Spleen (tissue), 7 donors: ENCODE results near the gene ANTXR2.

Experiments used
- POLR2AphosphoS5 ChIP-seq, 3 donors: sonication (generic); formaldehyde crosslinking; IDR thresholded peaks; one replicate each; pipeline ENCODE4 v1.5.1; 2017; ENCODE audit warnings: antibody characterized with exemption in 3 of 3
- TF ChIP-seq, protein P1 (sequence below), 11 experiments: fragments of 200-600 bp in 7 of 11; fragments of 450-650 bp in 4 of 11; sonication (generic) in 4 of 11; IDR thresholded peaks in 8 of 11; conservative IDR thresholded peaks in 3 of 11; 1 replicate in 7 of 11; 2 replicates in 4 of 11; pipeline versions ENCODE4 v1.4.0 to v1.8.0; 2016 to 2021; ENCODE audit warnings: antibody characterized with exemption in 11 of 11, inconsistent platforms in 4 of 11, mild to moderate bottlenecking in 1 of 11
- donor health status: DM: no; HTN: no; CAD: no; lungs with moderate emphysema.
- donor health status: DM: no; HTN: no; CAD: no.
- donor health status: DM: no; HTN: no; CAD: no.

DNA sequence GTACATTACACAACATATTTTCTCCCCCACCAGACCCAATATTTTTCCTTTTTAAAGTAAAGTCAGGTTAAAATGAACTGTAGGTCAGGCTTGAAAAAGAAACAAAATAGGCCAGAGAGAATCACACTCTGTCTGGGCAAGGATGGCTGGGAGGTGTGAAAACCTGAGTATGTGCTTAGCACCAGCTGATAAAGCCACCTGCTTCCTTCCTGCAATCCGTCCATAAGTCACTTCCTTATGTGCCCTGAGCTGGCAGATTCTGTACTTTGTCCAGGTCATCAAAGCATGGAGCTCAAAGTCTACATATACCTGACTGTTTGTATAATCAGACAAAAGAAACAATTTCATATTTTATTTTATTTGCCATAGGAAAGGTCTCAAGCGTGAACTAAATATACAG, 37.7 kb downstream of the ANTXR2 start:
- TF ChIP-seq, protein P1, sequence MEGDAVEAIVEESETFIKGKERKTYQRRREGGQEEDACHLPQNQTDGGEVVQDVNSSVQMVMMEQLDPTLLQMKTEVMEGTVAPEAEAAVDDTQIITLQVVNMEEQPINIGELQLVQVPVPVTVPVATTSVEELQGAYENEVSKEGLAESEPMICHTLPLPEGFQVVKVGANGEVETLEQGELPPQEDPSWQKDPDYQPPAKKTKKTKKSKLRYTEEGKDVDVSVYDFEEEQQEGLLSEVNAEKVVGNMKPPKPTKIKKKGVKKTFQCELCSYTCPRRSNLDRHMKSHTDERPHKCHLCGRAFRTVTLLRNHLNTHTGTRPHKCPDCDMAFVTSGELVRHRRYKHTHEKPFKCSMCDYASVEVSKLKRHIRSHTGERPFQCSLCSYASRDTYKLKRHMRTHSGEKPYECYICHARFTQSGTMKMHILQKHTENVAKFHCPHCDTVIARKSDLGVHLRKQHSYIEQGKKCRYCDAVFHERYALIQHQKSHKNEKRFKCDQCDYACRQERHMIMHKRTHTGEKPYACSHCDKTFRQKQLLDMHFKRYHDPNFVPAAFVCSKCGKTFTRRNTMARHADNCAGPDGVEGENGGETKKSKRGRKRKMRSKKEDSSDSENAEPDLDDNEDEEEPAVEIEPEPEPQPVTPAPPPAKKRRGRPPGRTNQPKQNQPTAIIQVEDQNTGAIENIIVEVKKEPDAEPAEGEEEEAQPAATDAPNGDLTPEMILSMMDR (IDR thresholded peaks at IDR 0.05 in 8 of 11, conservative IDR thresholded peaks at IDR 0.05 in 3 of 11): no peak
- TF ChIP-seq POLR2AphosphoS5 (IDR thresholded peaks at IDR 0.05): peak in 1 of 3 donors; percentile 41
